Measurements from ENCODE around the gene SEC23A.

Gene SEC23A

GRCh38 chr14:39091716-39092115 is 11.3 kb downstream of the SEC23A start:
- CTCF ChIA-PET = interaction anchor here (0.7 kb wide), 1 partner anchor 278 kb away, joined by 3 read pairs; no protein-coding TSS in a partner anchor
- no peak for TF ChIP-seq CTCF (IDR thresholded peaks at IDR 0.05; ENCODE audit: insufficient read depth, low read length, missing control alignments)
- H3K4me3 ChIP-seq (ENCODE audit: low read depth, low read length) = no peak overlapping the region
- POLR2A ChIA-PET = no interaction called here
- DNase-seq (ENCODE audit: low read depth, low spot score) = no peak

GRCh38 chr14:39090548-39091111 is 12.4 kb downstream of the SEC23A start:
- ChIA-PET POLR2A (no interaction called here), CTCF (interaction anchor here (0.5 kb wide), 1 partner anchor 93 kb away, joined by 3 read pairs; no protein-coding TSS in a partner anchor)
- DNase-seq (ENCODE audit: low read depth, low spot score) = no peak

GRCh38 chr14:39087493-39087892 is 15.5 kb downstream of the SEC23A start:
- TF ChIP-seq CTCF (IDR thresholded peaks at IDR 0.05; ENCODE audit: insufficient read depth, low read length, missing control alignments) = no peak
- DNase-seq (ENCODE audit: low read depth, low spot score) = no peak
- ChIA-PET CTCF (no interaction called here), POLR2A (no interaction called here)
- no peak overlapping the region for H3K4me3 ChIP-seq (ENCODE audit: low read depth, low read length)

More at GRCh38 chr14:39090548-39091111, 12.4 kb downstream of the SEC23A start:
- TF ChIP-seq CTCF (IDR thresholded peaks at IDR 0.05; ENCODE audit: insufficient read depth, low read length, missing control alignments) = no peak
- no peak overlapping the region for H3K4me3 ChIP-seq (ENCODE audit: low read depth, low read length)

GRCh38 chr14:39085933-39086332 is 17.1 kb downstream of the SEC23A start:
- ChIA-PET CTCF (interaction anchor here (1.0 kb wide), 1 partner anchor 10 kb away, joined by 3 read pairs; no protein-coding TSS in a partner anchor), POLR2A (no interaction called here)
- no peak overlapping the region for H3K4me3 ChIP-seq (ENCODE audit: low read depth, low read length)
- no peak for TF ChIP-seq CTCF (IDR thresholded peaks at IDR 0.05; ENCODE audit: insufficient read depth, low read length, missing control alignments)
- DNase-seq (ENCODE audit: low read depth, low spot score) = no peak

DNA sequence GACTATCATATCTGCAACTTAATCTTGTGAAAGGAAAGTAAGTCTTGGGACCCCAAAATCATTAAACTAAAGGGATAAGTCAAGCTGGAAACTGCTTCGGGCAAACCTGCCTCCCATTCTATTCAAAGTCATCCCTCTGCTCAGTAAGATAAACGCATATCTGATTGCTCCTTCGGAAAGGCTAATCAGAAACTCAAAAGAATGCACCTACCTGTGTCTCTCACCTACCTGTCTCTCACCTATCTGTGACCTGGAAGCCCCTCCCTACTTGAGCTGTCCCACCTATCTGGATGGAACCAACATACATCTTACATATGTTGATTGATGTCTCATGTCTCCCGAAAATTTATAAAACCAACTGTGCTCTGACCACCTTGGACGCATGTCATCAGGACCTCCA is 19.9 kb downstream of the SEC23A start:
- no peak for TF ChIP-seq CTCF (IDR thresholded peaks at IDR 0.05; ENCODE audit: insufficient read depth, low read length, missing control alignments)
- DNase-seq (ENCODE audit: low read depth, low spot score) = no peak
- CTCF ChIA-PET = no interaction called here
- H3K4me3 ChIP-seq (ENCODE audit: low read depth, low read length) = no peak overlapping the region
- POLR2A ChIA-PET = no interaction called here

GRCh38 chr14:39080886-39081285 is 22.1 kb downstream of the SEC23A start:
- POLR2A ChIA-PET = no interaction called here

More at GRCh38 chr14:39080886-39081285, 22.1 kb downstream of the SEC23A start:
- DNase-seq (ENCODE audit: low read depth, low spot score) = no peak
- H3K4me3 ChIP-seq (ENCODE audit: low read depth, low read length) = no peak overlapping the region
- CTCF ChIA-PET = no interaction called here
- TF ChIP-seq CTCF (IDR thresholded peaks at IDR 0.05; ENCODE audit: insufficient read depth, low read length, missing control alignments) = no peak

All from AG04449 (cell line).